ENCODE data around the gene NDC1.
"Not testable (repeated sequence)": the region's sequence is repeated elsewhere in the genome, so short reads cannot be mapped to it uniquely, and the experiment has no call there.

Gene NDC1

GRCh38 chr1:53837924-53838653 is at the start of gene NDC1:
TSS of gene NDC1 (minus strand) at chr1:53838296. CDS start at chr1:53838261, 35 bp downstream.
- peak; percentile 94 for DNase-seq

- not testable (repeated sequence) for DNase-seq
These were observed 45.5 kb upstream of the NDC1 start for GRCh38 chr1:53883600-53883999.

GRCh38 chr1:53881853-53882252 is 43.8 kb upstream of the NDC1 start:
- not testable (repeated sequence) for DNase-seq

- DNase-seq: no peak
These were observed 40.5 kb upstream of the NDC1 start for GRCh38 chr1:53878492-53879105.

GRCh38 chr1:53875150-53875549 is 37.1 kb upstream of the NDC1 start:
- DNase-seq: not testable (repeated sequence)

GRCh38 chr1:53871773-53872484 is 33.8 kb upstream of the NDC1 start:
- DNase-seq: no peak

GRCh38 chr1:53871221-53871620 is 33.1 kb upstream of the NDC1 start:
- no peak for DNase-seq

GRCh38 chr1:53869454-53870117 is 31.5 kb upstream of the NDC1 start:
- DNase-seq: no peak

GRCh38 chr1:53868565-53868964 is 30.5 kb upstream of the NDC1 start:
- DNase-seq: no peak

GRCh38 chr1:53862507-53862906 is 24.4 kb upstream of the NDC1 start:
- DNase-seq: no peak

GRCh38 chr1:53860967-53861411 is 22.9 kb upstream of the NDC1 start:
- DNase-seq: peak; percentile 50

- DNase-seq: no peak
These were observed 13.6 kb upstream of the NDC1 start for GRCh38 chr1:53851571-53852285.

GRCh38 chr1:53850082-53850673 is 12.1 kb upstream of the NDC1 start:
- DNase-seq: no peak

- no peak for DNase-seq
These were observed 9.9 kb upstream of the NDC1 start for GRCh38 chr1:53847980-53848379.

GRCh38 chr1:53842347-53842746 is 4.3 kb upstream of the NDC1 start:
- DNase-seq: no peak

- no peak for DNase-seq
These were observed 518 bp upstream of the NDC1 start for GRCh38 chr1:53838654-53838974.

- DNase-seq: no peak
These were observed 511 bp downstream of the NDC1 start for GRCh38 chr1:53837646-53837923.

GRCh38 chr1:53835491-53835890 is 2.6 kb downstream of the NDC1 start:
- DNase-seq: no peak

- DNase-seq: no peak
These were observed 3.3 kb downstream of the NDC1 start for GRCh38 chr1:53834776-53835175.

GRCh38 chr1:53833393-53833792 is 4.7 kb downstream of the NDC1 start:
- DNase-seq: no peak

- DNase-seq: no peak
These were observed 11.7 kb downstream of the NDC1 start for GRCh38 chr1:53826367-53826766.

- DNase-seq: no peak
These were observed 12.8 kb downstream of the NDC1 start for GRCh38 chr1:53825306-53825705.

- no peak for DNase-seq
These were observed 15.2 kb downstream of the NDC1 start for GRCh38 chr1:53822931-53823330.

All from right forelimb (tissue), 1 donor.